Muscle of leg (tissue), 11 donors: ENCODE measurements around the gene SNX8. TPM values are rescaled to one million over a fixed set of nuclear protein-coding genes. Genes with fewer than 3 reads are reported as not detected.
A peak's percentile ranks its signal among the peaks of the same experiment; 100 is the strongest.
"Not testable (repeated sequence)": the region's sequence is repeated elsewhere in the genome, so short reads cannot be mapped to it uniquely, and the experiment has no call there.

Experiments
- DNase-seq: peaks from one replicate; pipeline ENCODE4 v3.0.0; 2013
- H3K27ac ChIP-seq: one replicate; pipeline ENCODE4 v1.5.1; 2013; ENCODE audit warnings: mild to moderate bottlenecking, low read length, control low read depth
- H3K27me3 ChIP-seq: one replicate; pipeline ENCODE4 v1.6.1; 2013; ENCODE audit warnings: low read length; ENCODE audit not compliant: control insufficient read depth, insufficient read depth
- H3K36me3 ChIP-seq: one replicate; pipeline ENCODE4 v1.6.1; 2013; ENCODE audit warnings: low read length; ENCODE audit not compliant: control insufficient read depth, insufficient read depth
- H3K4me1 ChIP-seq: one replicate; pipeline ENCODE4 v1.6.1; 2013; ENCODE audit warnings: low read length; ENCODE audit not compliant: control insufficient read depth, insufficient read depth
- H3K4me3 ChIP-seq: one replicate; pipeline ENCODE4 v1.5.1; 2013; ENCODE audit warnings: low read length, control low read depth
- H3K9me3 ChIP-seq: replicated peaks from 2 replicates; pipeline ENCODE4 v1.6.1; 2013; ENCODE audit warnings: low read depth, low read length; ENCODE audit not compliant: control insufficient read depth
- WGBS: methylation state at CpG from one replicate; pipeline ENCODE4 v1.1.5; 2013; ENCODE audit warnings: missing lambda C conversion rate; ENCODE audit not compliant: insufficient coverage; 5-methylcytosine and 5-hydroxymethylcytosine counted together
- polyA plus RNA-seq, 8 donors: library from polyadenylated mRNA; unstranded; fragments of 120-200 nt; gene quantifications; one replicate each; pipeline versions ENCODE4 v1.2.1 to v1.2.3, GENCODE V29; 2013; ENCODE audit warnings: inconsistent platforms in 1 of 8, low replicate concordance in 1 of 8; ENCODE audit not compliant: insufficient read length in 8 of 8, insufficient read depth in 1 of 8
- total RNA-seq: library from RNA; stranded (reverse); fragments of 120-200 nt; gene quantifications from one replicate; pipeline ENCODE4 v1.2.4, GENCODE V29; 2013

Gene SNX8
- total and polyA plus RNA-seq, 9 donors = 12.1 to 29.3 (median 23.9) TPM

DNA sequence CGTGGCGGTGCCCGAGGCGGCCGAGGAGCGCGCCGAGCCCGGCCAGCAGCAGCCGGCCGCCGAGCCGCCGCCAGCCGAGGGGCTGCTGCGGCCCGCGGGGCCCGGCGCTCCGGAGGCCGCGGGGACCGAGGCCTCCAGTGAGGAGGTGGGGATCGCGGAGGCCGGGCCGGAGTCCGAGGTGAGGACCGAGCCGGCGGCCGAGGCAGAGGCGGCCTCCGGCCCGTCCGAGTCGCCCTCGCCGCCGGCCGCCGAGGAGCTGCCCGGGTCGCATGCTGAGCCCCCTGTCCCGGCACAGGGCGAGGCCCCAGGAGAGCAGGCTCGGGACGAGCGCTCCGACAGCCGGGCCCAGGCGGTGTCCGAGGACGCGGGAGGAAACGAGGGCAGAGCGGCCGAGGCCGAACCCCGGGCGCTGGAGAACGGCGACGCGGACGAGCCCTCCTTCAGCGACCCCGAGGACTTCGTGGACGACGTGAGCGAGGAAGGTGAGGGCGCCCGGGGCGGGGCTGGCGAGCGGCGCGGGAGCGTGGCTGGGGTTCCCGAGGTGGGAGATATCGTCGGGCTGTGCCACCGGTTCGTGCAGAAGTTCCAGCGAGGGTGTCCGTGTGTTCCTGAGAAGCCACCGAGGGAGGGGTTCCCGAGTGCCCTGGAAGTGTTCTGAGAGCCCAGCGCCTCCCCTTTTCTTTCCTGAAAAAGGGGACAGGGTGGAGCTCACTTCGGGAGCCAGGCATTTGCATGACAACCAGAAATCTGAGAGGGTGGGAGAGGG, 40.9 kb upstream of the SNX8 start:
- Histone ChIP-seq H3K4me3 (peak overlapping the region; percentile 91), H3K27ac (peak overlapping the region; percentile 35), H3K9me3 (no peaks in the 10 kb centered on the region), H3K36me3 (peaks cover 24% of the 10 kb centered on the region), H3K27me3 (no peaks in the 10 kb centered on the region), H3K4me1 (peaks cover 28% of the 10 kb centered on the region)
- no peak for DNase-seq
- WGBS = under 1% methylated on average over 92 of the region's 92 CpGs

DNA sequence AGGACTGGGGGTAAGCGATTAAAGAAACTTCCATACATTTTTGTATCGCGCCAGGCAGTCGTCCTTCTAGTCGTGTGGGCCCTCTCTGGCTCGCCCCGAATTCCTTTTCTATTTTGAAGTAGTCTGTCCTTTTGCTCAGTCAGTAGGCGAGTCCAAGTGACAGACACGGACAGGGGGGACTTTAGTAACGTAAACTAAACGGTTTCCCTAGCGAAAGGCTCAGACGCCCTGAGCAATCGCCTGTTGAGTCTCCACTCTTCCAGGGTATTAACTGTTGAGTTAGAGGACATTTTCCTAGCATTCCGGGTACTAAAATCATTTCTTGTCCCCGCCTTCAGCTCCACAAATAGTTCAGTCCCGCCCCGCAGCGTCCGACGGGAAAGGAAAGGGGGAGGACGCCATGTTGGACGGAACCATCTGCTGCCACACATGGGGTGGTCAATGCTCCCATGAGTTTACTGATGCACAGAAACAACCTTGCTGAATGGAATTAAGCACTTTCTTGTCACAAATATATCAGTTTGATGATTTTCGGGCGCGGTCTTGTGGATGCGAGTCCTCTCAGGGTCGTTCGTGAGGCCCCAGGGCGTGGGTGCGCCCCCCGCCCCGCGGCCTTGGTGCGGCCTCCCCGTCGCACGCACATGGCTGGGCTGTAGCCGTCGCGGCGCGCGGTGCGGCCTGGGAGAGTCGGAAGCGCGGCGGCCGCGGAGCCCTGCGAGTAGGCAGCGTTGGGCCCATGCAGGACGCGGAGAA, 40.1 kb upstream of the SNX8 start, which contains the start of gene EIF3B:
EIF3B (plus strand) TSS at position 642 of the 753 bp plus-strand sequence; CDS start at position 737, 95 bp downstream.
- WGBS = under 1% methylated on average over 51 of the region's 55 CpGs
- Histone ChIP-seq H3K27me3 (no peaks in the 10 kb centered on the region), H3K4me3 (peak within 1 kb of the TSS; percentile 91), H3K9me3 (no peaks in the 10 kb centered on the region), H3K4me1 (peaks cover 28% of the 10 kb centered on the region), H3K27ac (peak within 1 kb of the TSS; percentile 98), H3K36me3 (peaks cover 19% of the 10 kb centered on the region)
- peak; percentile 98 for DNase-seq

DNA sequence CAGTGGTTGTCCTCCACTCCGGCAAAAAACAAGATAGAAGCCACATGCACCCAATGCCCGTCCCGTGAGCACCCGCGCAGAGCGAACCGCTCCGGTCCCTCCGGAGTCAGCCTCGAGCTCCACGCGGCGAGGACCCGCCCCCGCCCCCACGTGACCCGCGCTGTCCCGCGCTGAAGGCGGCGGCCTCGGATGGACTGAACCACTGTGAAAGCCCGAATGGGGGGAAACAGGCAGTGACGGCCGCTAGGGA, 39.6 kb upstream of the SNX8 start:
- Histone ChIP-seq H3K27ac (peak overlapping the region; percentile 98), H3K9me3 (no peaks in the 10 kb centered on the region), H3K4me3 (peak overlapping the region; percentile 91), H3K4me1 (peaks cover 28% of the 10 kb centered on the region), H3K36me3 (peaks cover 15% of the 10 kb centered on the region), H3K27me3 (no peaks in the 10 kb centered on the region)
- WGBS = under 1% methylated on average over 24 of the region's 26 CpGs
- peak; percentile 95 for DNase-seq

DNA sequence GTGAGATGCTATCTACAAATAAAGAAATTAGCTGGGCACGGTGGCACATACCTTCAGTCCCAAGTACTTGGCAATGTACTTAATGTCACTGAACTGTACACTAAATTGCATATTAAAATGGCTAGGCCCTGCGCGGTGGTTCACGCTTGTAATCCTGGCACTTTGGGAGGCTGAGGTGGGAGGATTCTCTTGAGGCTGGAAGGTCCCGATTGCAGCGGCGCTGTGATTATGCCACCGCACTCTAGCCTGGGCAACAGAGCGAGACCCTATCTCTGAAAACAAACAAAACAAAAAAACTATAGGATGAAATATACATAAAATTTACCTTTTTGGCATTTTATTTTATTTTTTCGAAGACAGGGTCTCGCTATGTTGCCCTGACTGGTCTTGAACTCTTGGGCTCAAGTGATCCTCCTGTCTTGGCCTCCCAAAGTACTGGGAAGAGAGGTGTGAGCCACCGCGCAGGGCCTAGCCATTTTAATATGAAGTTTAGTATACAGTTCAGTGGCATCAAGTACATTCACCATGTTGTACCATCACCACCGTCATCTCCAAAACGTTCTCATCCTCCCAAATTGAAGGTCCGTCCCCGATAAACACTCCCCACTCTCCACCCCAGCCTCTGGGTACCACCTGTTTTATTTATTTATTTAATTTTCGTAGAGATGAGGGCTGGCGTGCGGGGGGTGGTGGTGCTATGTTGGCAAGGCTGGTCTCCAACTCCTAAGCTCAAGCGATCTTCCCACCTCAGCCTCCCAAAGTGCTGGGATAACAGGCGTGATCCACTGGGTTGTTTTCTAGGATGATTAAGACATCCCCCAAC, 39.1 kb upstream of the SNX8 start:
- Histone ChIP-seq H3K27me3 (no peaks in the 10 kb centered on the region), H3K9me3 (no peaks in the 10 kb centered on the region), H3K4me3 (peak overlapping the region; percentile 91), H3K27ac (peak overlapping the region; percentile 98), H3K4me1 (peaks cover 28% of the 10 kb centered on the region), H3K36me3 (peaks cover 9% of the 10 kb centered on the region)
- DNase-seq = no peak
- WGBS = 100% methylated on average over 2 of the region's 22 CpGs

DNA sequence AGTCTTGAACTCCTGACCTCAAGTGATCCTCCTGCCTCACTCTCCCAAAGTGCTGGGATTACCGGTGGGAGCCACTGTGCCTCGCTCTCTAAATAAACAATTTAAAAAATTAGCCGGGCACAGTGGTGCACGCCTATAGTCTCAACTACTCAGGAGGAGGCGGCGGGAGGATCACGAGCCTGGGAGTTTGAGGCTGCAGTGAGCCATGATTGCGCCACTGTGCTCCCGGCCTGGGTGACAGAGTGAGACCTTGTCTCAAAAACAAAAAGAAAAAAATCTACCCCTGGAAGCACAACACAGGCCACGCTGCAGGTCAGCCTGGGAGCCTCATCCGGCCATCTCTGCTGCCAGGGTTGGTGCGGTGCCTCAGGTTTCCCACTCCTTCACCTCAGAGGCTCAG, 36.6 kb upstream of the SNX8 start:
- 90% methylated on average over 5 of the region's 12 CpGs for WGBS
- Histone ChIP-seq H3K9me3 (no peaks in the 10 kb centered on the region), H3K4me1 (peaks cover 13% of the 10 kb centered on the region), H3K27me3 (no peaks in the 10 kb centered on the region), H3K36me3 (no peaks in the 10 kb centered on the region), H3K4me3 (no peak overlapping the region), H3K27ac (no peak overlapping the region)
- DNase-seq = no peak

DNA sequence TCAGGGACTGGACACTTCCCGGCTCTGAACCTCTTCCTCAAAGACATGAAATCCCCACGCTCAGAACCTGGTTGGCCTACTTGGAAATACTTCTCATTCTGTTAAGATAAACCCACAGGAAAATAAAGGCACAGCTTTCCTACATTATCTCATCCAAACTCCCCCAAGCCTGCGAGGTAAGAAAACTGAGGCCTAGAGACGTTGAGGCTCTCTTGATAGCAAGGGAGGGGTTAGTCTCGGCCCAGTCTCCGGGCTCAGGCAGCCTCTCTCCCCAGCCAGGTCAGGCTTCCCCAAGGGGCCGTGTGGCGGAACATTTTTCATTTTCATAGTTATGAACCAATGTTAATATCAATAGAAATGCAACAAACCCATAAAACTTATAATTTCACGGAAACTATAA, 35.8 kb upstream of the SNX8 start:
- WGBS = no CpG with 5 or more reads among the region's 9 CpGs
- no peaks in the 10 kb centered on the region for H3K36me3 ChIP-seq
- no peak overlapping the region for H3K4me3 ChIP-seq
- peaks cover 9% of the 10 kb centered on the region for H3K4me1 ChIP-seq
- no peak overlapping the region for H3K27ac ChIP-seq
- no peaks in the 10 kb centered on the region for H3K27me3 ChIP-seq
- H3K9me3 ChIP-seq = no peaks in the 10 kb centered on the region
- DNase-seq = no peak

DNA sequence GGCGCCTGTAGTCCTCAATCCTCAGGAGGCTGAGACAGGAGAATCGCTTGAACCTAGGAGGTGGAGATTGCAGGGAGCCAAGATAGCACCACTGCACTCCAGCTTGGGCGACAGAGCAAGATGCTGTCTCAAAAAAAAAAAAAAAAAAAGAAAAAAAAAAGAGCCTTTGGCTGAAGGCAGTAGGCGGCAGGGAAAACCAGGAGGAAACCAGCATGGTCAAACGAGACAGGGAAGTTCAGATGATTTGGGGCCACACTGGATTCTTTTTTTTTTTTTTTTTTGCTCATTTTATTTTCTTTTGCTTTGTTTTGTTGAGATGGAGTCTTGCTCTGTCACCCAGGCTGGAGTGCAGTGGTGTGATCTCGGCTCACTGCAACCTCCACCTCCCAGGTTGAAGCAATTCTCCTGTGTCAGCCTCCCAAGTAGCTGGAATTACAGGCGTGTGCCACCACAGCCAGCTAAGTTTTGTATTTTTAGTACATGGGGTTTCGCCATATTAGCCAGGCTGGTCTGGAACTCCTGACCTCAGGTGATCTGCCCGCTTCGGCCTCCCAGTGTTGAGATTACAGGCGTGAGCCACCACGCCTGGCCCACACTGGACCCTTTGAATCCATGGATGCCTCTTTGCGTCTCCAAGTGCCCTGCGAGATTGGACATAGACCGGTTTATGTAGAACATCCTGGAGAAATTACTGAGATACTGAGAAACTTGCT, 33.3 kb upstream of the SNX8 start:
- not testable (repeated sequence) for H3K36me3 ChIP-seq, H3K27me3 ChIP-seq, H3K4me3 ChIP-seq, DNase-seq, H3K4me1 ChIP-seq, H3K9me3 ChIP-seq
- 82% methylated on average over 11 of the region's 15 CpGs for WGBS
- peak overlapping the region; percentile 54 for H3K27ac ChIP-seq

DNA sequence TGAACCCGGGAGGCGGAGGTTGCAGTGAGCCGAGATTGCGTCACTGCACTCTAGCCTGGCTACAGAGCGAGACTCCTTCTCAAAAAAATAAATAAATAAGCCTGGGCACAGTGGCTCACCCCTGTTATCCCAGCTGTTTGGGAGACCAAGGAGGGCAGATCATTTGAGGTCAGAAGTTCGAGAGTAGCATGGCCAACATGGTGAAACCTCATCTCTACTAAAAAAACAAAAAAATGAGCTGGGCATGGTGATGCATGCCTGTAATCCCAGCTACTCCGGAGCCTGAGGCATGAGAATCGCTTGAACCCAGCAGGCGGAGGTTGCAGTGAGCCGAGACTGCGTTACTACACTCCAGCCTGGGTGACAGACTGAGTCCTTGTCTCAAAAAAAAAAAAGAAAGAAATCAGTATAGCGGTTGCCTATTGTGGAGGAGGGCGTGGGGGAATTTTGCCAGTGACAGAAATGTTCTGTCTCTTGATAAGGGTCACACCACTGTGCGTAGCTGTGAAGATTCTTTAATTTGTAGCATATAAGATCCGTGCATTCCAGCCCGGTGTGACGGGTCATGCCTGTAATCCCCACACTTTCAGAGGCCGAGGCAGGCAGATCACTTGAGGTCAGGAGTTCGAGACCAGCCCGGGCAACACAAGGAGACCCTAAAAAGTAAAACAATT, 22.5 kb upstream of the SNX8 start:
- Histone ChIP-seq H3K9me3 (no peaks in the 10 kb centered on the region), H3K4me3 (no peak overlapping the region), H3K4me1 (no peaks in the 10 kb centered on the region), H3K27me3 (no peaks in the 10 kb centered on the region), H3K27ac (no peak overlapping the region), H3K36me3 (no peaks in the 10 kb centered on the region)
- 88% methylated on average over 15 of the region's 20 CpGs for WGBS
- no peak for DNase-seq

DNA sequence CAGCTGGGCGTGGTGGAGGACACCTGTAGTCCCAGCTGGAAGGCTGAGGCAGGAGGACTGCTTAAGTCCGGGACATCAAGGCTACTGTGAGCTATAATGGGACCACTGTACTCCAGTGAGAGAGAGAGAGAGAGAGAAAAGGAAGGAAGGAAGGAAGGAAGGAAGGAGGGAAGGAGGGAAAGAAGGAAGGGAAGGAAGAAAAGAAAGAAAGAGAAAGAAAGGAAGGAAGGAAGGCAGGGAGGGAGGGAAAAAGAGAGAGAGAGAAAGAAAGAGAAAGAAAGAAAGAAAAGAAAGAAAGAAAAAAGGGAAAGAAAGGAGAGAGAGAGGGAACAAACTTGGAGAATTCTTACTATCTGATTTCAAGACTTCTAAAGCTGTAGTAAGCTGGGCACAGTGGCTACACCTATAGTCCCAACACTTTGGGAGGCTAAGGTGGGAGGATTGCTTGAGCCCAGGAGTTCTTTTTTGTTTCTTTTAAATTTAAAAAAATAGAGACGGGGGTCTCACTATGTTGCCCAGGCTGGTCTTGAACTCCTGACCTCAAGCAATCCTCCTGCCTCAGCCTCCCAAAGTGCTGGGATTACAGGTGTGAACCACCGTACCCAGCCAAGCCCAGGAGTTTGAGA, 18.5 kb upstream of the SNX8 start:
- H3K36me3 ChIP-seq, H3K27me3 ChIP-seq, H3K9me3 ChIP-seq, H3K4me1 ChIP-seq, H3K4me3 ChIP-seq, H3K27ac ChIP-seq, DNase-seq: not testable (repeated sequence)
- 89% methylated on average over 3 of the region's 4 CpGs for WGBS
